GM10266 (cell line): ENCODE data around the gene NUP205.

ENCODE experiments used
- DNase-seq: peaks from one replicate; pipeline ENCODE4 v3.0.0; 2012; ENCODE audit errors: extremely low spot score
- TF ChIP-seq, protein P1 (sequence below): IDR thresholded peaks from 2 replicates; pipeline ENCODE4 v1.5.1; 2012; ENCODE audit warnings: mild to moderate bottlenecking, low read depth; ENCODE audit not compliant: control insufficient read depth, insufficient read depth; ENCODE audit errors: missing control alignments

Gene NUP205

GRCh38 chr7:135527025-135527424 lies 30.7 kb upstream of the NUP205 start:
- no peak for DNase-seq
- TF ChIP-seq, protein P1, sequence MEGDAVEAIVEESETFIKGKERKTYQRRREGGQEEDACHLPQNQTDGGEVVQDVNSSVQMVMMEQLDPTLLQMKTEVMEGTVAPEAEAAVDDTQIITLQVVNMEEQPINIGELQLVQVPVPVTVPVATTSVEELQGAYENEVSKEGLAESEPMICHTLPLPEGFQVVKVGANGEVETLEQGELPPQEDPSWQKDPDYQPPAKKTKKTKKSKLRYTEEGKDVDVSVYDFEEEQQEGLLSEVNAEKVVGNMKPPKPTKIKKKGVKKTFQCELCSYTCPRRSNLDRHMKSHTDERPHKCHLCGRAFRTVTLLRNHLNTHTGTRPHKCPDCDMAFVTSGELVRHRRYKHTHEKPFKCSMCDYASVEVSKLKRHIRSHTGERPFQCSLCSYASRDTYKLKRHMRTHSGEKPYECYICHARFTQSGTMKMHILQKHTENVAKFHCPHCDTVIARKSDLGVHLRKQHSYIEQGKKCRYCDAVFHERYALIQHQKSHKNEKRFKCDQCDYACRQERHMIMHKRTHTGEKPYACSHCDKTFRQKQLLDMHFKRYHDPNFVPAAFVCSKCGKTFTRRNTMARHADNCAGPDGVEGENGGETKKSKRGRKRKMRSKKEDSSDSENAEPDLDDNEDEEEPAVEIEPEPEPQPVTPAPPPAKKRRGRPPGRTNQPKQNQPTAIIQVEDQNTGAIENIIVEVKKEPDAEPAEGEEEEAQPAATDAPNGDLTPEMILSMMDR = no peak

DNA sequence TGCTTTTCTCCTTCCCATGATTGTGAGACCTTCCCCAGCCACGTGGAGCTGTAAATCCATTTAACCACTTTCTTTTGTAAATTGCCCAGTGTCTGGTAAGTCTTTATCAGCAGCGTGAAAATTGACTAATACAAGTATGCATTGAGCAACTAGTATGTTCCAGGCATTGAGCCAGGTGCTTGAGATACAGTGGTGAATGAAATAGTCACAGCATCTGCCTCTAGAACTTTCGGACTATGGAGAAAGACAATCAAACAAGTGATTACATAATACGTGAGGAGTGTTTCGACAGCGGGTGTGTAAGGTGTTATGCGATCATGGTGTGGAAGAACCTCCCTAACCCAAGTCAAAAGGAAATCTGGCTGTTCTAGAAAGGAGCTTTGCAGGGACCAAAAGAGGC lies 21.6 kb upstream of the NUP205 start:
- TF ChIP-seq, protein P1 = no peak
- DNase-seq = no peak

DNA sequence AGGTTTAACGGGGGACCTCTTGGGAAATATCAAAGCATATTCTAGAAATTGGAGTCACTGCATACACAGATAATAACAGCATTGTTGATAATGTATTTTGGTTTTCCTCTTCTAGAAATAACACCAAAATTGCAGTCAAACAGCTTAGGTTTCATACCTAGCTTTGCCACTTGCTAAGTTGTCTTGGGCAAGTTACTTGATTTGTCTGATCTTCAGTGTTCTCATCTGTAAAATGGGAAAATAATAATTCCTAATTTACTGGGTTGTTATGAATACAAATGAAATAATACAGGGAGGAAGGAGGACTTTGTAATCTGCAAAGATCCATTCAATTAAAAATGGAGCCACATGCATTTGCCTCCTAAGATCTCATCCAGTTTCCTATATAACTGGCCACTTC lies 20.3 kb upstream of the NUP205 start:
- no peak for DNase-seq
- TF ChIP-seq, protein P1 = no peak

GRCh38 chr7:135537905-135538304 lies 19.8 kb upstream of the NUP205 start:
- DNase-seq = no peak
- TF ChIP-seq, protein P1 = no peak

GRCh38 chr7:135538376-135538775 lies 19.3 kb upstream of the NUP205 start:
- no peak for DNase-seq
- TF ChIP-seq, protein P1 = no peak

- TF ChIP-seq, protein P1 = no peak
- DNase-seq = no peak
Observed at GRCh38 chr7:135539629-135540028, 18.1 kb upstream of the NUP205 start.

DNA sequence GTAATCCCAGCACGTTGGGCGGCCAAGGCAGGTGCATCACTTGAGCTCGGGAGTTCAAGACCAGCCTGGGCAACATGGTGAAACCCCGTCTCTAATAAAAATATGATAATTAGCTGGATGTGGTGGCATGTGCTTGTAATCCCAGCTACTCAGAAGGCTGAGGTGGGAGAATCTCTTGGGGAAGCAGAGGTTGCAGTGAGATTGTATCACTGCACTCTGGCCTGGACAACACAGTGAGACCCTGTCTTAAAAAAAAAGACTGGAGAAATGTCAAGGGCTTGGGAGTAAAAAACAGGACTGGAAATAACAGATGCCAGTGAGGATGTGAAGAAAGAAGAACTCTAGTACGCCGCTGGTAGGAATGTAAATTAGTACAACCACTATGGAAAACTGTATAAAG lies 16.7 kb upstream of the NUP205 start:
- TF ChIP-seq, protein P1 = no peak
- no peak for DNase-seq
